Measurements from ENCODE around the gene RFFL.

DNA sequence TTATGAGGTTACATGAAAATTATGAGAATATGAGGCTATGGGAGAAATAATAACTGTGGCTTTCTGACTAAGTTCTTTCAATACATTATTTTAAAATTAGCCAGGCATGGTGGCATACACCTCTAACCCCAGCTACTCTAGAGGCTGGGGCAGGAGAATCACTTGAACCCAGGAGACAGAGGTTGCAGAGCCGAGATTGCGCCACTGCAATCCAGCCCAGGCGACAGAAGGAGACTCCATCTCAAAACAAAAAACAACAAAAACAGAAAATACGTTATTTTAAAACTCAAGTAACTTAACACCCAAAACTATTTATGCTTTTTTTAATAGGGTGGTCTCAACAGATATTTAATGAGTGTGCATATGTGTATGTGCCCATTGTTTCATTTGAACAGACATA lies 2.4 kb upstream of the RFFL start:
- TF ChIP-seq YY1 (IDR thresholded peaks at IDR 0.05; ENCODE audit: insufficient read depth, insufficient read length) (no peak), SUZ12 (IDR thresholded peaks at IDR 0.05; ENCODE audit: extremely low read depth, insufficient read depth, insufficient read length) (no peak), ZNF274 (IDR thresholded peaks at IDR 0.05; ENCODE audit: low read depth, low read length) (no peak)

All from NT2/D1 (cell line).